Measurements from ENCODE around the gene VAT1L. TPM values are rescaled to one million over a fixed set of nuclear protein-coding genes. Genes with fewer than 3 reads are reported as not detected.

VAT1L gene
- total RNA-seq, 1 experiment from 2014 or later = 19.1 TPM

- TF ChIP-seq, protein P1, sequence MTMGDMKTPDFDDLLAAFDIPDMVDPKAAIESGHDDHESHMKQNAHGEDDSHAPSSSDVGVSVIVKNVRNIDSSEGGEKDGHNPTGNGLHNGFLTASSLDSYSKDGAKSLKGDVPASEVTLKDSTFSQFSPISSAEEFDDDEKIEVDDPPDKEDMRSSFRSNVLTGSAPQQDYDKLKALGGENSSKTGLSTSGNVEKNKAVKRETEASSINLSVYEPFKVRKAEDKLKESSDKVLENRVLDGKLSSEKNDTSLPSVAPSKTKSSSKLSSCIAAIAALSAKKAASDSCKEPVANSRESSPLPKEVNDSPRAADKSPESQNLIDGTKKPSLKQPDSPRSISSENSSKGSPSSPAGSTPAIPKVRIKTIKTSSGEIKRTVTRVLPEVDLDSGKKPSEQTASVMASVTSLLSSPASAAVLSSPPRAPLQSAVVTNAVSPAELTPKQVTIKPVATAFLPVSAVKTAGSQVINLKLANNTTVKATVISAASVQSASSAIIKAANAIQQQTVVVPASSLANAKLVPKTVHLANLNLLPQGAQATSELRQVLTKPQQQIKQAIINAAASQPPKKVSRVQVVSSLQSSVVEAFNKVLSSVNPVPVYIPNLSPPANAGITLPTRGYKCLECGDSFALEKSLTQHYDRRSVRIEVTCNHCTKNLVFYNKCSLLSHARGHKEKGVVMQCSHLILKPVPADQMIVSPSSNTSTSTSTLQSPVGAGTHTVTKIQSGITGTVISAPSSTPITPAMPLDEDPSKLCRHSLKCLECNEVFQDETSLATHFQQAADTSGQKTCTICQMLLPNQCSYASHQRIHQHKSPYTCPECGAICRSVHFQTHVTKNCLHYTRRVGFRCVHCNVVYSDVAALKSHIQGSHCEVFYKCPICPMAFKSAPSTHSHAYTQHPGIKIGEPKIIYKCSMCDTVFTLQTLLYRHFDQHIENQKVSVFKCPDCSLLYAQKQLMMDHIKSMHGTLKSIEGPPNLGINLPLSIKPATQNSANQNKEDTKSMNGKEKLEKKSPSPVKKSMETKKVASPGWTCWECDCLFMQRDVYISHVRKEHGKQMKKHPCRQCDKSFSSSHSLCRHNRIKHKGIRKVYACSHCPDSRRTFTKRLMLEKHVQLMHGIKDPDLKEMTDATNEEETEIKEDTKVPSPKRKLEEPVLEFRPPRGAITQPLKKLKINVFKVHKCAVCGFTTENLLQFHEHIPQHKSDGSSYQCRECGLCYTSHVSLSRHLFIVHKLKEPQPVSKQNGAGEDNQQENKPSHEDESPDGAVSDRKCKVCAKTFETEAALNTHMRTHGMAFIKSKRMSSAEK (CRISPR knock-in tag; IDR thresholded peaks at IDR 0.05; ENCODE audit: borderline replicate concordance) = no peak
- no peak for TF ChIP-seq RELA (CRISPR knock-in tag; IDR thresholded peaks at IDR 0.05; ENCODE audit: borderline replicate concordance)
- no peak for TF ChIP-seq FOXP1 (CRISPR knock-in tag; IDR thresholded peaks at IDR 0.05; ENCODE audit: borderline replicate concordance)
- TF ChIP-seq, protein P2, sequence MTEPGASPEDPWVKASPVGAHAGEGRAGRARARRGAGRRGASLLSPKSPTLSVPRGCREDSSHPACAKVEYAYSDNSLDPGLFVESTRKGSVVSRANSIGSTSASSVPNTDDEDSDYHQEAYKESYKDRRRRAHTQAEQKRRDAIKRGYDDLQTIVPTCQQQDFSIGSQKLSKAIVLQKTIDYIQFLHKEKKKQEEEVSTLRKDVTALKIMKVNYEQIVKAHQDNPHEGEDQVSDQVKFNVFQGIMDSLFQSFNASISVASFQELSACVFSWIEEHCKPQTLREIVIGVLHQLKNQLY (CRISPR knock-in tag; IDR thresholded peaks at IDR 0.05) = no peak
- TF ChIP-seq SMAD3 (CRISPR knock-in tag; IDR thresholded peaks at IDR 0.05; ENCODE audit: borderline replicate concordance) = no peak
- TF ChIP-seq, protein P3, sequence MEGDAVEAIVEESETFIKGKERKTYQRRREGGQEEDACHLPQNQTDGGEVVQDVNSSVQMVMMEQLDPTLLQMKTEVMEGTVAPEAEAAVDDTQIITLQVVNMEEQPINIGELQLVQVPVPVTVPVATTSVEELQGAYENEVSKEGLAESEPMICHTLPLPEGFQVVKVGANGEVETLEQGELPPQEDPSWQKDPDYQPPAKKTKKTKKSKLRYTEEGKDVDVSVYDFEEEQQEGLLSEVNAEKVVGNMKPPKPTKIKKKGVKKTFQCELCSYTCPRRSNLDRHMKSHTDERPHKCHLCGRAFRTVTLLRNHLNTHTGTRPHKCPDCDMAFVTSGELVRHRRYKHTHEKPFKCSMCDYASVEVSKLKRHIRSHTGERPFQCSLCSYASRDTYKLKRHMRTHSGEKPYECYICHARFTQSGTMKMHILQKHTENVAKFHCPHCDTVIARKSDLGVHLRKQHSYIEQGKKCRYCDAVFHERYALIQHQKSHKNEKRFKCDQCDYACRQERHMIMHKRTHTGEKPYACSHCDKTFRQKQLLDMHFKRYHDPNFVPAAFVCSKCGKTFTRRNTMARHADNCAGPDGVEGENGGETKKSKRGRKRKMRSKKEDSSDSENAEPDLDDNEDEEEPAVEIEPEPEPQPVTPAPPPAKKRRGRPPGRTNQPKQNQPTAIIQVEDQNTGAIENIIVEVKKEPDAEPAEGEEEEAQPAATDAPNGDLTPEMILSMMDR (IDR thresholded peaks at IDR 0.05) = no peak
Measured at GRCh38 chr16:78022347-78023060, 234.1 kb downstream of the VAT1L start, which contains the start of gene CLEC3A (continued).

DNA sequence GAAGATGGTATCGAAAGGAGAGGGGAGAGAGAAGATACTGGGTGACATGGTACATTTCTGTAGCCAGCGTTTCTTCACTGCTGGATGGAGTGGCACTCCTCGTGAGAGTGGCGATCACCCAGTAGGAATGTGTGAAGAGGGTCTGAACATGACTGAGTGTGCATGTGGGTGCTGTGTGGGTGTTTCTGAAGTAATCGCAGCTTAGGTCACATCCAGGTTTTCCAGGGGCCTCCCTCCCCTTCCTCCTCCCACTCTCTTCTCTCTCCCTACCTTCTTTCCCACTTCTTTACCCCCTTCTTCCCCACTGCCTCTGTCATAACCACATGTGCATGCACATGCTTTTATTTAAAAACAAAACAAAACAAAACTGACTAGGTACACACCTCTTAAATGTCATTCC is 235.8 kb downstream of the VAT1L start:
- DNase-seq (ENCODE audit: low spot score) (no peak), ATAC-seq (no peak)
- Mint-ChIP-seq H3K36me3 (no peaks in the 10 kb centered on the region), H3K27ac (no peak overlapping the region), H3K4me1 (peaks cover 19% of the 10 kb centered on the region), H3K27me3 (ENCODE audit: low read depth) (no peaks in the 10 kb centered on the region; the same call in 1 of the 2 replicates), H3K9me3 (peaks cover 6% of the 10 kb centered on the region), H3K4me3 (no peak overlapping the region)
- ChIA-PET POLR2A (interaction anchor here (0.7 kb wide), 1 partner anchor 11 kb away, joined by 3 read pairs; no protein-coding TSS in a partner anchor), CTCF (no interaction called here)
- TF ChIP-seq ZNF317 (CRISPR knock-in tag; IDR thresholded peaks at IDR 0.05; ENCODE audit: borderline replicate concordance, low read depth) (no peak), ZNF263 (CRISPR knock-in tag; IDR thresholded peaks at IDR 0.05; ENCODE audit: low read depth) (no peak), CREM (CRISPR knock-in tag; IDR thresholded peaks at IDR 0.05) (no peak), GABPB1 (CRISPR knock-in tag; IDR thresholded peaks at IDR 0.05) (no peak), E2F4 (CRISPR knock-in tag; IDR thresholded peaks at IDR 0.05; ENCODE audit: borderline replicate concordance, low read depth) (no peak), TEAD4 (CRISPR knock-in tag; IDR thresholded peaks at IDR 0.05) (no peak), ZNF425 (CRISPR knock-in tag; conservative IDR thresholded peaks at IDR 0.05) (no peak), ZNF396 (CRISPR knock-in tag; IDR thresholded peaks at IDR 0.05; ENCODE audit: borderline replicate concordance) (no peak), NFATC4 (CRISPR knock-in tag; IDR thresholded peaks at IDR 0.05) (no peak), TCF7 (CRISPR knock-in tag; IDR thresholded peaks at IDR 0.05; ENCODE audit: low read depth) (no peak), RORB (CRISPR knock-in tag; IDR thresholded peaks at IDR 0.05) (no peak)
- TF ChIP-seq, protein P4, sequence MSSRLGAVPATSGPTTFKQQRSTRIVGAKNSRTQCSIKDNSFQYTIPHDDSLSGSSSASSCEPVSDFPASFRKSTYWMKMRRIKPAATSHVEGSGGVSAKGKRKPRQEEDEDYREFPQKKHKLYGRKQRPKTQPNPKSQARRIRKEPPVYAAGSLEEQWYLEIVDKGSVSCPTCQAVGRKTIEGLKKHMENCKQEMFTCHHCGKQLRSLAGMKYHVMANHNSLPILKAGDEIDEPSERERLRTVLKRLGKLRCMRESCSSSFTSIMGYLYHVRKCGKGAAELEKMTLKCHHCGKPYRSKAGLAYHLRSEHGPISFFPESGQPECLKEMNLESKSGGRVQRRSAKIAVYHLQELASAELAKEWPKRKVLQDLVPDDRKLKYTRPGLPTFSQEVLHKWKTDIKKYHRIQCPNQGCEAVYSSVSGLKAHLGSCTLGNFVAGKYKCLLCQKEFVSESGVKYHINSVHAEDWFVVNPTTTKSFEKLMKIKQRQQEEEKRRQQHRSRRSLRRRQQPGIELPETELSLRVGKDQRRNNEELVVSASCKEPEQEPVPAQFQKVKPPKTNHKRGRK (CRISPR knock-in tag; IDR thresholded peaks at IDR 0.05; ENCODE audit: borderline replicate concordance) = no peak
- TF ChIP-seq, protein P1 (CRISPR knock-in tag; IDR thresholded peaks at IDR 0.05; ENCODE audit: borderline replicate concordance) = no peak
